ENCODE data around the gene SPTBN5.

- no peak for TF ChIP-seq SRF (IDR thresholded peaks at IDR 0.05; ENCODE audit: low read depth)
- TF ChIP-seq POLR2AphosphoS5 (IDR thresholded peaks at IDR 0.05; ENCODE audit: low read depth, low read length): no peak
- TF ChIP-seq CTCF (IDR thresholded peaks at IDR 0.05 in 2 of 3, conservative IDR thresholded peaks at IDR 0.05 in 1 of 3; ENCODE audit: borderline replicate concordance in 1 of 3, insufficient read depth in 1 of 3, low read depth in 2 of 3, low read length in 2 of 3): no peak
These were observed 23.8 kb downstream of the SPTBN5 start for GRCh38 chr15:41869770-41870688.

Measured in HCT116 (cell line).